Left lung (tissue), 10 donors: ENCODE results near the gene SRL. TPM values are rescaled to one million over a fixed set of nuclear protein-coding genes. Genes with fewer than 3 reads are reported as not detected.

ENCODE experiments used
- ATAC-seq: fragments of 200-7000 bp; cut with Tn5 transposase; one replicate; pipeline ENCODE4 v1.9.1; 2020; ENCODE audit warnings: moderate library complexity
- DNase-seq, 4 donors: peaks; one replicate each; pipeline ENCODE4 v3.0.0-alpha.2; 2013 to 2020
- H3K27ac ChIP-seq, 2 donors: fragments of 200-600 bp; sonication (generic) in 1 of 2; one replicate each; pipeline versions ENCODE4 v1.5.0 to v1.8.0; 2020 to 2021
- H3K27me3 ChIP-seq, 2 donors: fragments of 200-600 bp; sonication (generic) in 1 of 2; one replicate each; pipeline versions ENCODE4 v1.5.0 to v1.8.0; 2020 to 2021
- H3K36me3 ChIP-seq, 2 donors: fragments of 200-600 bp; sonication (generic) in 1 of 2; one replicate each; pipeline versions ENCODE4 v1.5.0 to v1.8.0; 2020 to 2021
- H3K4me1 ChIP-seq, 2 donors: fragments of 200-600 bp; one replicate each; pipeline ENCODE4 v1.8.0; 2021
- H3K4me3 ChIP-seq, 2 donors: fragments of 200-600 bp; sonication (generic) in 1 of 2; one replicate each; pipeline versions ENCODE4 v1.5.0 to v1.8.0; 2020 to 2021; ENCODE audit warnings: mild to moderate bottlenecking in 1 of 2
- H3K9me3 ChIP-seq, 2 donors: fragments of 200-600 bp; sonication (generic) in 1 of 2; one replicate each; pipeline versions ENCODE4 v1.5.0 to v1.8.0; 2020 to 2021
- intact Hi-C, 2 donors: fragments of 100-400 bp; cut with DNase I; formaldehyde crosslinking; loops; one replicate each; pipeline versions ENCODE4 v1.11.2 to v1.14.2; 2022
- polyA plus RNA-seq, 6 donors: library from polyadenylated mRNA; unstranded; fragments of 120-200 nt; gene quantifications; one replicate each; pipeline ENCODE4 v1.2.1, GENCODE V29; 2013; ENCODE audit not compliant: insufficient read length in 6 of 6
- total RNA-seq, 2 donors: library from RNA; stranded (reverse); fragmentation: NEBNext Ultra II Directional; extraction: Animal tissue kit (Norgen Biotek cat#: 25700); gene quantifications; one replicate each; pipeline ENCODE4 v1.2.1, GENCODE V29; 2021
- TF ChIP-seq, protein P1 (sequence below), 2 donors: fragments of 200-600 bp; sonication (generic) in 1 of 2; IDR thresholded peaks; one replicate each; pipeline versions ENCODE4 v1.5.0 to v1.8.0; 2021; ENCODE audit warnings: antibody characterized with exemption in 2 of 2
- donor health status: DM: no; HTN: yes; CAD: no.
- donor health status: DM: no; HTN: no; CAD: no.

The SRL gene
- total and polyA plus RNA-seq, 8 donors = 0.82 to 6.5 (median 5.7) TPM

DNA sequence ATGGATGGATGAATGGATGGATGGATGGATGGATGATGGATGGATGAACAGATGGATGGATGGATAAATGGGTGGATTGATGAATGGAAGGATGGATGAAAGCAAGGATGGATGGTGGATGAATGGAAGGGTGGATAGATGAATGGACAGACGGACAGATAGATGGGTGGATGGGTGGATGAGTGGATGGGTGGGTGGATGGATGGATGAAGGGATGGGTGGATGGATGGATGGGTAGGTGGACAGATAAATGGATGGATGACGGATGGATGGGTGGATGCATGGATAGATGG lies 14.9 kb downstream of the SRL start:
- H3K36me3 ChIP-seq = no peaks in the 10 kb centered on the region
- no peak overlapping the region for H3K27ac ChIP-seq
- TF ChIP-seq, protein P1, sequence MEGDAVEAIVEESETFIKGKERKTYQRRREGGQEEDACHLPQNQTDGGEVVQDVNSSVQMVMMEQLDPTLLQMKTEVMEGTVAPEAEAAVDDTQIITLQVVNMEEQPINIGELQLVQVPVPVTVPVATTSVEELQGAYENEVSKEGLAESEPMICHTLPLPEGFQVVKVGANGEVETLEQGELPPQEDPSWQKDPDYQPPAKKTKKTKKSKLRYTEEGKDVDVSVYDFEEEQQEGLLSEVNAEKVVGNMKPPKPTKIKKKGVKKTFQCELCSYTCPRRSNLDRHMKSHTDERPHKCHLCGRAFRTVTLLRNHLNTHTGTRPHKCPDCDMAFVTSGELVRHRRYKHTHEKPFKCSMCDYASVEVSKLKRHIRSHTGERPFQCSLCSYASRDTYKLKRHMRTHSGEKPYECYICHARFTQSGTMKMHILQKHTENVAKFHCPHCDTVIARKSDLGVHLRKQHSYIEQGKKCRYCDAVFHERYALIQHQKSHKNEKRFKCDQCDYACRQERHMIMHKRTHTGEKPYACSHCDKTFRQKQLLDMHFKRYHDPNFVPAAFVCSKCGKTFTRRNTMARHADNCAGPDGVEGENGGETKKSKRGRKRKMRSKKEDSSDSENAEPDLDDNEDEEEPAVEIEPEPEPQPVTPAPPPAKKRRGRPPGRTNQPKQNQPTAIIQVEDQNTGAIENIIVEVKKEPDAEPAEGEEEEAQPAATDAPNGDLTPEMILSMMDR (IDR thresholded peaks at IDR 0.05) = no peak
- no peaks in the 10 kb centered on the region for H3K9me3 ChIP-seq
- no peaks in the 10 kb centered on the region for H3K4me1 ChIP-seq
- no peak for DNase-seq
- H3K4me3 ChIP-seq = no peak overlapping the region
- ATAC-seq = no peak
- no peaks in the 10 kb centered on the region for H3K27me3 ChIP-seq
- intact Hi-C loops = no loop called here

DNA sequence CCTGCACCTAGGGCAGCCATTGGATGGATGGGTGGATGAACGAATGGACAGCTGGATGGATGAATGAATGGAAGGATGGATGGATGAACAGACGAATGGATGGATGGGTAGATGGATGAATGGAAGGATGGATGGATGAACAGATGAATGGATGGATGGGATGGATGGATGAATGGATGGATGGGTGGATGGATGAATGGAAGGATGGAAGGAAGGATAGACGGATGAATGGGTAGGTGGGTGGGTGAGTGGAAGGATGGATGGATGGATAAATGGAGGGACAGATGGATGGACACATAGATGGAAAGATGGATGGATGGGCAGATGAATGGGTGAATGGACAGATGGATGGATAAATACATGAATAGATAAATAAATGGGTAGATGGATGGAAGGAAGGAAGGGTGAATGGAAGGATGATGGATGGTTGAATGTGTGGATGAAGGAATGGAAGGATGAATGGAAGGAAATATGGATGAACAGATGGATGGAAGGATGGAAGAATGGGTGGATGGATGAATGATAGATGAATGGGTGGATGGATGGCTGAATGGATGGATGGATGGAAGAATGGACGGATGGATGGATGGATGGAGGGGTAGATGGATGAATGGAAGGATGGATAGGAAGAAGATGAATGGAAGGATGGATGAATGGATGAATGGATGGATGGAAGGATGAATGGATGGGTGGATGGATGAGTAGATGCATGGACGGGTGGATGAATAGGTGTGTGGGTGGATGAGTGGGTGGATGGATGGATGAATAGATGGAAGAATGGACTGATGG lies 15.4 kb downstream of the SRL start:
- Histone ChIP-seq H3K36me3 (no peaks in the 10 kb centered on the region), H3K27me3 (no peaks in the 10 kb centered on the region), H3K9me3 (no peaks in the 10 kb centered on the region), H3K4me1 (no peaks in the 10 kb centered on the region), H3K27ac (no peak overlapping the region), H3K4me3 (no peak overlapping the region)
- TF ChIP-seq, protein P1 (IDR thresholded peaks at IDR 0.05) = no peak
- intact Hi-C loops = no loop called here
- ATAC-seq (no peak), DNase-seq (no peak)

DNA sequence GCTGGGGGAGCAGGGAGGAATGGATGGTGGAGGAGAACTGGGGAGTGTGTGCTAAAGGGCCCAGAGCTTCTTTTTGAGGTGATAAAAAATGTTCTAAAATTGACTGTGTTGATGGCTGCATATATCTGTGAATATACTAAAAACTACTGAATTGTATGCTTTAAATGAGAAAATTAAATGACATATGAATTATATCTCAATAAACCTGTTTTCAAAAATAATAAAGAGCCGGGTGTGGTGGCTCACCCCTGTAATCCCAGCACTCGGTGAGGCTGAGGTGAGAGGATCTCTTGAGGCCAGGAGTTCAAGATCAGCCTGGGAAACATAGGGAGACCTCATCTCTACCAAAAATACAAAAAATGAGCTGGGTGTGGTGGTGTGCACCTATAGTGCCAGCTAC lies 16.8 kb downstream of the SRL start:
- ATAC-seq (no peak), DNase-seq (no peak)
- intact Hi-C loops = no loop called here
- Histone ChIP-seq H3K4me1 (no peaks in the 10 kb centered on the region), H3K36me3 (no peaks in the 10 kb centered on the region), H3K4me3 (no peak overlapping the region), H3K9me3 (no peaks in the 10 kb centered on the region), H3K27me3 (no peaks in the 10 kb centered on the region), H3K27ac (no peak overlapping the region)
- TF ChIP-seq, protein P1 (IDR thresholded peaks at IDR 0.05) = no peak

DNA sequence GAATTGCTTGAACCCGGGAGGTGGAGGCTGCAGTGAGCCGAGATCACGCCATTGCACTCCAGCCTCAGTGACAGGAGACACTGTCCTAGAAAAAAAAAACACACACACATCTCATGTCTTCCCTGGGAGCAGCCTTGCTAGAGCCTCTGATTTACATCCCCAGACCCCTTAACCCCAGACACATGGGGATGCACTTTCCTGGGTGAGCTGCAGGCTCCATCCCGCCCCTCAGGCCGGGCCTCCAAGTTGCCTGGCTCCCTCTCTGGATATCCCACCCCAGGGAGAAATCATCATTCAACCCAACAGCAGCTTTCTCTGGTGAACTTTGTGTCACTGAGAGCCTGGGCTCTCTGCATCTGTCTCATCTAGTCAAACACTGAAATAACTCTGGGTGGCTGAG lies 21.5 kb downstream of the SRL start:
- no peaks in the 10 kb centered on the region for H3K9me3 ChIP-seq

DNA sequence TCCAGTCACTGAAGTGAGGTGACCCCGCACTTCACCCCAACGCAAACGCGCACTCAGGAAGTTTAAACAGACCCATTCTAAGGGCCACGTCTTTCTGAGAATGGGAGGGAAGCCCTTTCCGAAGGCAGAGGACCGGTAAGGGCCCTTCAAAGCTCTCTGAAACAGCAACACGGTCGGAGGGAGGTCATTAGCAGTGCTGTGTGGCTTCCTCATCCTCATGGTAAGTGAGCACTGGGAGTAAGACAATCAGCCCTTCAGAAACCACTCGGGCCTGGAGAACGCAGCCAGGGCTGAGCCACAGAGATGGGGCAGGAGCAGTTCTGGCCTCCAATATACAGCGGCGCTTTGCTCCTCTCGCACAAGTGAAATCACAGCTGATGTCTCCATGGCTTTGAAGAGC lies 23.7 kb downstream of the SRL start:
- H3K27ac ChIP-seq = peak overlapping the region; percentile 16 to 27
- TF ChIP-seq, protein P1 (IDR thresholded peaks at IDR 0.05) = no peak
- DNase-seq = peak in 1 of 4 donors; percentile 75
- intact Hi-C loops = no loop called here
- H3K36me3 ChIP-seq = no peaks in the 10 kb centered on the region
- no peak overlapping the region for H3K4me3 ChIP-seq
- H3K9me3 ChIP-seq = no peaks in the 10 kb centered on the region
- H3K4me1 ChIP-seq = peaks cover 9 to 20% of the 10 kb centered on the region in 2 donors
- H3K27me3 ChIP-seq = no peaks in the 10 kb centered on the region
- ATAC-seq = peak; percentile 86

More for the DNA sequence above, 21.5 kb downstream of the SRL start:
- H3K36me3 ChIP-seq = no peaks in the 10 kb centered on the region
- H3K27me3 ChIP-seq = no peaks in the 10 kb centered on the region
- H3K4me3 ChIP-seq = no peak overlapping the region
- no peak for DNase-seq
- no peak for ATAC-seq
- no peak overlapping the region for H3K27ac ChIP-seq
- TF ChIP-seq, protein P1 (IDR thresholded peaks at IDR 0.05) = no peak
- intact Hi-C loops = no loop called here
- peaks cover 9 to 11% of the 10 kb centered on the region in 2 donors for H3K4me1 ChIP-seq
